HFFc6 (cell line): Measurements from ENCODE around the gene BPIFA1. TPM values are rescaled to one million over a fixed set of nuclear protein-coding genes. Genes with fewer than 3 reads are reported as not detected.

Experiments
- DNase-seq: peaks from one replicate; pipeline ENCODE4 v3.0.0-alpha.2; 2018
- H3K27ac Mint-ChIP-seq: 2 replicates; pipeline ENCODE4 v1.8.0; 2020; ENCODE audit warnings: mild to moderate bottlenecking, mixed read lengths
- H3K27me3 Mint-ChIP-seq: 2 replicates; pipeline ENCODE4 v1.8.0; 2021; ENCODE audit warnings: mild to moderate bottlenecking, moderate library complexity, mixed read lengths; ENCODE audit not compliant: insufficient read depth
- H3K36me3 Mint-ChIP-seq: 2 replicates; pipeline ENCODE4 v1.8.0; 2021; ENCODE audit warnings: low read depth, mixed read lengths
- H3K4me1 Mint-ChIP-seq: 2 replicates; pipeline ENCODE4 v1.8.0; 2020; ENCODE audit warnings: low read depth, mixed read lengths
- H3K4me3 Mint-ChIP-seq: 2 replicates; pipeline ENCODE4 v1.8.0; 2020; ENCODE audit warnings: mild to moderate bottlenecking, moderate library complexity, mixed read lengths
- H3K9me3 Mint-ChIP-seq: 2 replicates; pipeline ENCODE4 v1.8.0; 2020; ENCODE audit warnings: mild to moderate bottlenecking, mixed read lengths
- long read RNA-seq: library from polyadenylated mRNA; unstranded; transcript quantifications from one replicate; pipeline ENCODE4 v2.0.0, GENCODE V29; 2019
- total RNA-seq, 6 experiments: library from RNA; stranded (reverse); fragmentation: NEBNext Ultra II Directional; extraction: Animal tissue kit (Norgen Biotek cat#: 25700); gene quantifications; 2 replicates in 1 of 6; 3 replicates in 5 of 6; pipeline ENCODE4 v1.2.3, GENCODE V29; 2021
- TF ChIP-seq, protein P1 (sequence below): fragments of 200-600 bp; sonication (generic); IDR thresholded peaks from 2 replicates; pipeline ENCODE4 v1.5.0; 2021; ENCODE audit warnings: antibody characterized with exemption, mild to moderate bottlenecking

The BPIFA1 gene
- total RNA-seq, result not detected
- long read RNA-seq, result 0 reads

GRCh38 chr20:33235696-33236095, at the start of gene BPIFA1:
TSS of gene BPIFA1 (plus strand) at chr20:33235996. CDS start at chr20:33237712, 1,716 bp downstream.
- H3K27me3 Mint-ChIP-seq, result peaks cover 39% of the 10 kb centered on the region
- DNase-seq, result no peak
- no peaks in the 10 kb centered on the region for H3K9me3 Mint-ChIP-seq
- no peak within 1 kb of the TSS for H3K27ac Mint-ChIP-seq
- H3K36me3 Mint-ChIP-seq, result no peaks in the 10 kb centered on the region
- H3K4me1 Mint-ChIP-seq, result no peaks in the 10 kb centered on the region
- TF ChIP-seq, protein P1, sequence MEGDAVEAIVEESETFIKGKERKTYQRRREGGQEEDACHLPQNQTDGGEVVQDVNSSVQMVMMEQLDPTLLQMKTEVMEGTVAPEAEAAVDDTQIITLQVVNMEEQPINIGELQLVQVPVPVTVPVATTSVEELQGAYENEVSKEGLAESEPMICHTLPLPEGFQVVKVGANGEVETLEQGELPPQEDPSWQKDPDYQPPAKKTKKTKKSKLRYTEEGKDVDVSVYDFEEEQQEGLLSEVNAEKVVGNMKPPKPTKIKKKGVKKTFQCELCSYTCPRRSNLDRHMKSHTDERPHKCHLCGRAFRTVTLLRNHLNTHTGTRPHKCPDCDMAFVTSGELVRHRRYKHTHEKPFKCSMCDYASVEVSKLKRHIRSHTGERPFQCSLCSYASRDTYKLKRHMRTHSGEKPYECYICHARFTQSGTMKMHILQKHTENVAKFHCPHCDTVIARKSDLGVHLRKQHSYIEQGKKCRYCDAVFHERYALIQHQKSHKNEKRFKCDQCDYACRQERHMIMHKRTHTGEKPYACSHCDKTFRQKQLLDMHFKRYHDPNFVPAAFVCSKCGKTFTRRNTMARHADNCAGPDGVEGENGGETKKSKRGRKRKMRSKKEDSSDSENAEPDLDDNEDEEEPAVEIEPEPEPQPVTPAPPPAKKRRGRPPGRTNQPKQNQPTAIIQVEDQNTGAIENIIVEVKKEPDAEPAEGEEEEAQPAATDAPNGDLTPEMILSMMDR, result no peak
- H3K4me3 Mint-ChIP-seq, result no peak within 1 kb of the TSS

GRCh38 chr20:33187491-33187890, 48.3 kb upstream of the BPIFA1 start:
- Mint-ChIP-seq H3K4me3 (no peak overlapping the region), H3K27me3 (peaks cover 31% of the 10 kb centered on the region), H3K36me3 (no peaks in the 10 kb centered on the region), H3K27ac (no peak overlapping the region), H3K4me1 (no peaks in the 10 kb centered on the region), H3K9me3 (0 out of 2 replicates have a peak, but pooled peaks cover 5% of the 10 kb centered on the region)
- no peak for DNase-seq
- TF ChIP-seq, protein P1, result no peak

- peaks cover 23% of the 10 kb centered on the region for H3K27me3 Mint-ChIP-seq
- no peak overlapping the region for H3K27ac Mint-ChIP-seq
- H3K4me3 Mint-ChIP-seq, result no peak overlapping the region
- no peaks in the 10 kb centered on the region for H3K36me3 Mint-ChIP-seq
- H3K4me1 Mint-ChIP-seq, result no peaks in the 10 kb centered on the region
- TF ChIP-seq, protein P1, result no peak
- H3K9me3 Mint-ChIP-seq, result 0 out of 2 replicates have a peak, but pooled peaks cover 2% of the 10 kb centered on the region
- no peak for DNase-seq
Observed at GRCh38 chr20:33188421-33188820, 47.4 kb upstream of the BPIFA1 start.

DNA sequence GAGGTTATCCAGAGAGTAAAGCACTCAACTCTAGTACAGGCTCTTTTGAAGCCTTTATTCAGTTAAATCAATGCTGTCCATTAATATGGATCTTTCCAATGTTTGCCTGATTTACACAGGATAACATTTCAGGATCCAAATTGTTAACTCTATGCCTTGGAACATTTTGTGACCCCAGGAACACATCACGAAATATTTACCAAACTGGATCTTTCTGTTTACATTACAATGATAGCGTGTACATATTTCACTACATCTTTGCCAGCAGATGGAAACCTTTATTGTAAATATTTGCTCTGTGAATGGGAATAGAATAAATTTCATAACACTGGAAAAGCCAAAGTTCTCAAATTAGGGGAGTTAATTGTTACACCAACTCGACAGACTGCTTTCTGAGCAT, 44.3 kb upstream of the BPIFA1 start:
- no peaks in the 10 kb centered on the region for H3K36me3 Mint-ChIP-seq
- no peaks in the 10 kb centered on the region for H3K9me3 Mint-ChIP-seq
- no peak overlapping the region for H3K4me3 Mint-ChIP-seq
- no peak for DNase-seq
- no peak overlapping the region for H3K27ac Mint-ChIP-seq
- H3K4me1 Mint-ChIP-seq, result no peaks in the 10 kb centered on the region
- H3K27me3 Mint-ChIP-seq, result peaks cover 22% of the 10 kb centered on the region
- TF ChIP-seq, protein P1, result no peak

DNA sequence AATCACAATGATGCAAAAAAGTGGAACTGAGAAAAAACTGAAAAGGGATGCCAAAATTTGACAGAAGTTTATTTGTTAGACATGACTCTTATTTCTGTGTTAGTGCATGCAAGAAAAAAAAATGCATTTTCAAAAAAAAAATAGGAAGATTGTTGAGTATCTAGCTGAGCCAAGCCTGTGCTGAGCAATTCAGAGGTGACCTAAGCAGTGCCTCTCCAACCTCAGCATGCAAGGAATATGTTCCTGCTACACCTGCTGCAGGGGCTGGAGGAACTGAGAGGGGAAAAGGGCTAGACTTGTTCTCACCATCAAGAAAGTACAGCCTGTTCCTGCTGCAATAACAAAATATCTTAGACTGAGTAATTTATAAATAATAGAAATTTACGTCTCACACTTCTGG, 43.8 kb upstream of the BPIFA1 start:
- no peaks in the 10 kb centered on the region for H3K9me3 Mint-ChIP-seq
- no peak overlapping the region for H3K4me3 Mint-ChIP-seq
- peaks cover 22% of the 10 kb centered on the region for H3K27me3 Mint-ChIP-seq
- TF ChIP-seq, protein P1, result no peak
- H3K4me1 Mint-ChIP-seq, result no peaks in the 10 kb centered on the region
- no peak overlapping the region for H3K27ac Mint-ChIP-seq
- no peak for DNase-seq
- no peaks in the 10 kb centered on the region for H3K36me3 Mint-ChIP-seq
